ENCODE results near the gene SLC25A45.

- TF ChIP-seq CTCF (IDR thresholded peaks at IDR 0.05) (peak in 1 of 3 donors; percentile 95), POLR2A (IDR thresholded peaks at IDR 0.05) (no peak)
These were observed at the start of gene SLC25A45 for GRCh38 chr11:65382033-65382803.
